Heart left ventricle (tissue), 13 donors: Measurements from ENCODE around the gene GRAP.
"Not testable (repeated sequence)": the region's sequence is repeated elsewhere in the genome, so short reads cannot be mapped to it uniquely, and the experiment has no call there.

Experiments
- CTCF ChIP-seq, 12 donors: fragments of 200-600 bp; sonication (generic) in 4 of 12; IDR thresholded peaks; one replicate each; pipeline versions ENCODE4 v1.5.0 to v1.8.0; 2018 to 2022; ENCODE audit warnings: antibody characterized with exemption in 12 of 12, mild to moderate bottlenecking in 5 of 12
- POLR2A ChIP-seq, 2 donors: fragments of 450-650 bp; IDR thresholded peaks; one replicate each; pipeline ENCODE4 v1.6.1; 2017; ENCODE audit warnings: antibody characterized with exemption in 2 of 2, mild to moderate bottlenecking in 2 of 2, moderate library complexity in 2 of 2
- donor health status: ischemic (EF 13 %, LVEDD 7.1; RV severe dilation, severe dysfunction).
- donor health status: DM: no; HTN: yes; CAD: no.
- donor health status: DM: no; HTN: no; CAD: no.
- donor health status: ischemic (EF 25% LVEDD 6.9; RV normal size, moderate dysfunction).
- donor health status: ischemic (EF 25% LVEDD 5.7; RV mildly dilated, moderate dysfunction).
- donor health status: ischemic (EF 35%, LVEDD 5.7; RV mildly dilated, moderate dysfunction).
- donor health status: nonischemic (EF 11% LVEDD 7.7; RV severe dilation, severe dysfunction).
- donor health status: DM: yes; HTN: yes; CAD: no.
- donor health status: PGD.
- donor health status: ischemic (EF 29% LVEDD 5.4; RV normal size, mild dysfunction).
- donor health status: nonischemic (EF 23%, LVEDD 6.1; RV moderate dilation, normal function).

- not testable (repeated sequence) for TF ChIP-seq POLR2A, CTCF (IDR thresholded peaks at IDR 0.05)
These were observed 14.3 kb downstream of the GRAP start for GRCh38 chr17:19032377-19032988.
